ENCODE measurements around the gene PUM1.
A peak's percentile ranks its signal among the peaks of the same experiment; 100 is the strongest.
"Not testable (repeated sequence)": the region's sequence is repeated elsewhere in the genome, so short reads cannot be mapped to it uniquely, and the experiment has no call there.

PUM1 gene

GRCh38 chr1:30962609-30963508 lies 102.7 kb downstream of the PUM1 start:
- no peak for DNase-seq

GRCh38 chr1:30957560-30958222 lies 107.8 kb downstream of the PUM1 start:
- no peak for DNase-seq

GRCh38 chr1:30955448-30956015 lies 110.0 kb downstream of the PUM1 start:
- DNase-seq = no peak

- DNase-seq = no peak
These were observed 111.8 kb downstream of the PUM1 start for GRCh38 chr1:30953685-30954084.

GRCh38 chr1:30952098-30952497 lies 113.4 kb downstream of the PUM1 start:
- DNase-seq = no peak

GRCh38 chr1:30950700-30951099 lies 114.8 kb downstream of the PUM1 start:
- no peak for DNase-seq

- DNase-seq = no peak
These were observed 115.5 kb downstream of the PUM1 start for GRCh38 chr1:30950053-30950452.

- DNase-seq = not testable (repeated sequence)
These were observed 116.1 kb downstream of the PUM1 start for GRCh38 chr1:30949487-30949838.

GRCh38 chr1:30948813-30949486 lies 116.6 kb downstream of the PUM1 start:
- not testable (repeated sequence) for DNase-seq

- no peak for DNase-seq
These were observed 117.2 kb downstream of the PUM1 start for GRCh38 chr1:30948278-30948677.

GRCh38 chr1:30947212-30947611 lies 118.3 kb downstream of the PUM1 start:
- no peak for DNase-seq

GRCh38 chr1:30942326-30942963 lies 123.1 kb downstream of the PUM1 start:
- no peak for DNase-seq

- no peak for DNase-seq
These were observed 125.0 kb downstream of the PUM1 start for GRCh38 chr1:30940541-30940940.

- no peak for DNase-seq
These were observed 128.9 kb downstream of the PUM1 start for GRCh38 chr1:30936541-30937171.

- DNase-seq = not testable (repeated sequence)
These were observed 129.8 kb downstream of the PUM1 start for GRCh38 chr1:30935758-30936157.

- DNase-seq = no peak
These were observed 130.9 kb downstream of the PUM1 start for GRCh38 chr1:30934613-30935012.

- DNase-seq = no peak
These were observed 131.7 kb downstream of the PUM1 start for GRCh38 chr1:30933874-30934252.

- no peak for DNase-seq
These were observed 134.8 kb downstream of the PUM1 start for GRCh38 chr1:30930631-30931173.

- DNase-seq = no peak
These were observed 135.5 kb downstream of the PUM1 start for GRCh38 chr1:30929944-30930525.

GRCh38 chr1:30929135-30929889 lies 136.2 kb downstream of the PUM1 start:
- peak; percentile 66 for DNase-seq

- no peak for DNase-seq
These were observed 136.8 kb downstream of the PUM1 start for GRCh38 chr1:30928789-30929134.
